Activated CD8-positive, alpha-beta memory T cell treated with anti-CD3 and anti-CD28 coated beads, Interleukin-2, amount 50 U/mL, for 1 hour (primary cell): Measurements from ENCODE around the gene STRA8.
"Not testable (repeated sequence)": the region's sequence is repeated elsewhere in the genome, so short reads cannot be mapped to it uniquely, and the experiment has no call there.

ENCODE experiments used
- DNase-seq: peaks from one replicate; pipeline ENCODE4 v3.0.0-alpha.2; 2020; ENCODE audit errors: extremely low read depth

STRA8 gene

GRCh38 chr7:135204876-135205275 is 28.8 kb upstream of the STRA8 start:
- no peak for DNase-seq

- DNase-seq, result no peak
Measured at GRCh38 chr7:135205850-135206249, 27.8 kb upstream of the STRA8 start.

GRCh38 chr7:135206941-135207391 is 26.7 kb upstream of the STRA8 start:
- no peak for DNase-seq

- no peak for DNase-seq
Measured at GRCh38 chr7:135207406-135208101, 26.1 kb upstream of the STRA8 start.

GRCh38 chr7:135208102-135208793 is 25.4 kb upstream of the STRA8 start:
- no peak for DNase-seq

- DNase-seq, result no peak
Measured at GRCh38 chr7:135209225-135209834, 24.3 kb upstream of the STRA8 start.

GRCh38 chr7:135210888-135211178 is 22.8 kb upstream of the STRA8 start:
- no peak for DNase-seq

GRCh38 chr7:135211179-135211945 is 22.3 kb upstream of the STRA8 start, which contains the start of gene WDR91:
Gene WDR91 (minus strand): TSS chr7:135211526. CDS start chr7:135211502, 24 bp downstream.
- peak; percentile 84 for DNase-seq

GRCh38 chr7:135211946-135212685 is 21.5 kb upstream of the STRA8 start:
- not testable (repeated sequence) for DNase-seq

- DNase-seq, result no peak
Measured at GRCh38 chr7:135213831-135214230, 19.8 kb upstream of the STRA8 start.

- no peak for DNase-seq
Measured at GRCh38 chr7:135215180-135215579, 18.5 kb upstream of the STRA8 start.

- no peak for DNase-seq
Measured at GRCh38 chr7:135215698-135216097, 17.9 kb upstream of the STRA8 start.

- DNase-seq, result no peak
Measured at GRCh38 chr7:135217645-135218509, 15.8 kb upstream of the STRA8 start.

GRCh38 chr7:135224027-135224426 is 9.6 kb upstream of the STRA8 start:
- DNase-seq, result no peak

- DNase-seq, result no peak
Measured at GRCh38 chr7:135231686-135232085, 2.0 kb upstream of the STRA8 start.

GRCh38 chr7:135232087-135232486 is 1.6 kb upstream of the STRA8 start:
- DNase-seq, result no peak

- no peak for DNase-seq
Measured at GRCh38 chr7:135232720-135233119, 918 bp upstream of the STRA8 start.

GRCh38 chr7:135234095-135234494 is 457 bp downstream of the STRA8 start:
- DNase-seq, result not testable (repeated sequence)

GRCh38 chr7:135234727-135235126 is 1.1 kb downstream of the STRA8 start:
- DNase-seq, result no peak

- no peak for DNase-seq
Measured at GRCh38 chr7:135235841-135236240, 2.2 kb downstream of the STRA8 start.

GRCh38 chr7:135236727-135237126 is 3.1 kb downstream of the STRA8 start:
- DNase-seq, result no peak
